Measurements from ENCODE around the gene POU2F3. TPM values are rescaled to one million over a fixed set of nuclear protein-coding genes. Genes with fewer than 3 reads are reported as not detected.
A peak's percentile ranks its signal among the peaks of the same experiment; 100 is the strongest.

POU2F3 gene
- total RNA-seq = 0.55 to 0.98 TPM (median 0.86 TPM) in 3 replicates

- no peak for TF ChIP-seq CTCF (IDR thresholded peaks at IDR 0.05; ENCODE audit: unreplicated experiment)
Measured at GRCh38 chr11:120239713-120240640, at the start of gene POU2F3. Gene POU2F3, plus strand, starts transcription at chr11:120240140. Its CDS starts 204 bp downstream, at chr11:120240344.

GRCh38 chr11:120191058-120191457 is 48.9 kb upstream of the POU2F3 start:
- peaks cover 8% of the 10 kb centered on the region for H3K27me3 Mint-ChIP-seq (ENCODE audit: low read depth)
- DNase-seq (ENCODE audit: low spot score in 2 of 2, unreplicated experiment in 2 of 2) = no peak
- no peaks in the 10 kb centered on the region for H3K36me3 Mint-ChIP-seq
- H3K9me3 Mint-ChIP-seq = no peaks in the 10 kb centered on the region
- peaks cover 26% of the 10 kb centered on the region for H3K4me1 Mint-ChIP-seq
- H3K4me3 Mint-ChIP-seq = no peak overlapping the region
- no peak overlapping the region for H3K27ac Mint-ChIP-seq
- TF ChIP-seq CTCF (IDR thresholded peaks at IDR 0.05; ENCODE audit: unreplicated experiment) = no peak

More at GRCh38 chr11:120239713-120240640, at the start of gene POU2F3:
- Mint-ChIP-seq H3K9me3 (no peaks in the 10 kb centered on the region), H3K4me1 (peaks cover 7% of the 10 kb centered on the region), H3K27me3 (ENCODE audit: low read depth) (peaks cover 71% of the 10 kb centered on the region), H3K27ac (no peak within 1 kb of the TSS), H3K36me3 (no peaks in the 10 kb centered on the region), H3K4me3 (peak within 1 kb of the TSS; percentile 57)
- DNase-seq (ENCODE audit: low spot score in 2 of 2, unreplicated experiment in 2 of 2) = no peak

GRCh38 chr11:120192831-120193625 is 46.9 kb upstream of the POU2F3 start:
- H3K27me3 Mint-ChIP-seq (ENCODE audit: low read depth) = peaks cover 14% of the 10 kb centered on the region

DNA sequence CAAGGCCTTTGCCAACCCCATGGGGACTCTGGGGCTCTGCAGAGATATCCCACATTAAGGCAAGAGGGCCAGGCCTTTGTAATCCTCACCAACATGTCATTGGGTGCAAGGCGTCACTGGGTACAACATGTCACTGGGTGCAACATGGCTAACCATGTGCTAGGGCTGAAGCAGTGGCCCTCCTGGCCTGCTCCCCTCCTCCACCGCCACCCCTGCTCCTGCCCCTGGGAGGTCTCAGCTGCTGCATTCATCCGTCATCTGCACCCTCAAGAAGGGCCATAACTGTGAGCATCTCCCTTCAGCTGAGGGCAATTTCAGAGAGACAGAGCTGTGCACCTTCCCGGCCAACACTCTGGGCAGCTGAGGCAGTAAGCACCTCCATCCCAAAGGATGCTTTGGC is 45.8 kb upstream of the POU2F3 start:
- no peak for DNase-seq (ENCODE audit: low spot score in 2 of 2, unreplicated experiment in 2 of 2)
- Mint-ChIP-seq H3K27ac (no peak overlapping the region), H3K27me3 (ENCODE audit: low read depth) (peaks cover 14% of the 10 kb centered on the region), H3K4me1 (peaks cover 19% of the 10 kb centered on the region), H3K9me3 (no peaks in the 10 kb centered on the region), H3K4me3 (no peak overlapping the region), H3K36me3 (no peaks in the 10 kb centered on the region)
- no peak for TF ChIP-seq CTCF (IDR thresholded peaks at IDR 0.05; ENCODE audit: unreplicated experiment)

More at GRCh38 chr11:120192831-120193625, 46.9 kb upstream of the POU2F3 start:
- H3K9me3 Mint-ChIP-seq = no peaks in the 10 kb centered on the region
- DNase-seq (ENCODE audit: low spot score in 2 of 2, unreplicated experiment in 2 of 2) = no peak
- H3K36me3 Mint-ChIP-seq = no peaks in the 10 kb centered on the region
- peaks cover 18% of the 10 kb centered on the region for H3K4me1 Mint-ChIP-seq
- no peak for TF ChIP-seq CTCF (IDR thresholded peaks at IDR 0.05; ENCODE audit: unreplicated experiment)
- H3K4me3 Mint-ChIP-seq = no peak overlapping the region
- H3K27ac Mint-ChIP-seq = no peak overlapping the region

DNA sequence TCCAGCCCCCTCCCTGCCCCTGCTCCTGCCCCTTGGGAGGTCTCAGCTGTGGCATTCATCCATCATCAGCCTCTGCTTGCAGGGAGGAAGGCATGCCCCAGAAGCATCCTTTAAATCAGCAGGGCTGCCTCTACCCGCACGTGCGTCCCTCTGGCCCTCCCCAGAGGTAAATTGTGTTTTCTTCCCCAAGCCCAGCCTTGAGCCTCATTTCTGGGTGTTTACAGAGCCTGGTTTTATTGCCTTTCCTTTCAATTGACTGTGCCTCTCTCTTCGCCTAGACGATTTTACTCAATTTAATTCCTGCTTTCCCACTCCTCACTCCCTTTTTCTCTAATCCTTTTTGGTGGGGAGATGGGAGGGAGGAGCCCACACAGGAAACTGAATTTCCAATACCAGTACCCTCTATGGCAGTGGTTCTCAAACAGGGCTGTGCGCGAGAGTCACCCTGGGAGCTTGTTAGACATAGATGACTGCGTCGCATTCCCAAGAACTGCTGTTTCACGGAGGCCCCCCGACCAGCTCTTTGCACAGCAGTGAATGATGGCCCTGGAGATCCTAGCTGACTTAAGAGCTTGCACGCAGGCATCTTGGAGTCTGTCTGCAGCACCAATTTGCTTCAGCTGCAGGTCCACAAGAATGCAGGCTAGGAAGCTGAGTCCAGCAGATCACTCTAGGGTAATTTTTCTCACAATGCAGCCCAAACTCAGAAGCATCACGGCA is 44.2 kb upstream of the POU2F3 start:
- Mint-ChIP-seq H3K27ac (peak overlapping the region; percentile 95), H3K4me3 (no peak overlapping the region), H3K27me3 (ENCODE audit: low read depth) (peaks cover 23% of the 10 kb centered on the region), H3K36me3 (no peaks in the 10 kb centered on the region), H3K9me3 (no peaks in the 10 kb centered on the region), H3K4me1 (peaks cover 19% of the 10 kb centered on the region)
- TF ChIP-seq CTCF (IDR thresholded peaks at IDR 0.05; ENCODE audit: unreplicated experiment) = no peak
- no peak for DNase-seq (ENCODE audit: low spot score in 2 of 2, unreplicated experiment in 2 of 2)
